H9 (cell line): ENCODE data around the gene PDZRN4. TPM values are rescaled to one million over a fixed set of nuclear protein-coding genes. Genes with fewer than 3 reads are reported as not detected.

ENCODE experiments used
- DNase-seq: peaks from one replicate; pipeline ENCODE4 v3.0.0-alpha.2; 2017
- H2AFZ ChIP-seq: one replicate; pipeline ENCODE4 v1.6.1; 2013; ENCODE audit warnings: mild to moderate bottlenecking, low read length, control low read depth, moderate library complexity
- H2AK5ac ChIP-seq: 2 replicates; pipeline ENCODE4 v1.6.1; 2013; ENCODE audit warnings: low read length, control low read depth, mixed read lengths; ENCODE audit not compliant: insufficient read length
- H2BK120ac ChIP-seq: one replicate; pipeline ENCODE4 v1.6.1; 2013; ENCODE audit warnings: low read depth, mild to moderate bottlenecking, low read length, control low read depth, inconsistent platforms; ENCODE audit not compliant: poor library complexity, severe bottlenecking
- H2BK12ac ChIP-seq: 2 replicates; pipeline ENCODE4 v1.6.1; 2013; ENCODE audit warnings: low read length, control low read depth, mixed read lengths, low read depth; ENCODE audit not compliant: insufficient read length
- H2BK15ac ChIP-seq: 2 replicates; pipeline ENCODE4 v1.6.1; 2013; ENCODE audit warnings: low read depth, low read length, control low read depth
- H2BK20ac ChIP-seq: one replicate; pipeline ENCODE4 v1.6.1; 2013; ENCODE audit warnings: low read depth, mild to moderate bottlenecking, low read length, control low read depth, inconsistent platforms; ENCODE audit not compliant: poor library complexity, severe bottlenecking
- H2BK5ac ChIP-seq: 2 replicates; pipeline ENCODE4 v1.6.1; 2013; ENCODE audit warnings: low read length, control low read depth, mixed read lengths; ENCODE audit not compliant: insufficient read length
- H3K14ac ChIP-seq: 2 replicates; pipeline ENCODE4 v1.6.1; 2013; ENCODE audit warnings: low read length, control low read depth; ENCODE audit not compliant: insufficient read depth
- H3K18ac ChIP-seq: 2 replicates; pipeline ENCODE4 v1.6.1; 2013; ENCODE audit warnings: low read depth, mild to moderate bottlenecking, mixed read lengths, low read length, control low read depth; ENCODE audit not compliant: insufficient read length
- H3K23ac ChIP-seq: 2 replicates; pipeline ENCODE4 v1.6.1; 2013; ENCODE audit warnings: low read length, control low read depth, mixed read lengths, low read depth; ENCODE audit not compliant: insufficient read length
- H3K23me2 ChIP-seq: 2 replicates; pipeline ENCODE4 v1.6.1; 2013; ENCODE audit warnings: low read depth, mild to moderate bottlenecking, mixed read lengths, low read length, control low read depth; ENCODE audit not compliant: insufficient read length, poor library complexity, severe bottlenecking
- H3K27ac ChIP-seq: 2 replicates; pipeline ENCODE4 v1.5.1; 2013; ENCODE audit warnings: low read length, control low read depth, mixed read lengths, low read depth; ENCODE audit not compliant: insufficient read length
- H3K27me3 ChIP-seq: 2 replicates; pipeline ENCODE4 v1.6.1; 2013; ENCODE audit warnings: low read length, control low read depth, inconsistent platforms; ENCODE audit not compliant: insufficient read depth
- H3K4ac ChIP-seq: 2 replicates; pipeline ENCODE4 v1.6.1; 2013; ENCODE audit warnings: low read depth, mild to moderate bottlenecking, control low read depth, inconsistent platforms, low read length, moderate library complexity
- H3K4me1 ChIP-seq: 2 replicates; pipeline ENCODE4 v1.6.1; 2013; ENCODE audit warnings: low read length, control low read depth, inconsistent platforms; ENCODE audit not compliant: insufficient read depth
- H3K4me2 ChIP-seq: 2 replicates; pipeline ENCODE4 v1.6.1; 2013; ENCODE audit warnings: low read length, control low read depth, mixed read lengths; ENCODE audit not compliant: insufficient read length, insufficient read depth
- H3K56ac ChIP-seq: 2 replicates; pipeline ENCODE4 v1.6.1; 2013; ENCODE audit warnings: low read depth, mild to moderate bottlenecking, mixed read lengths, low read length, control low read depth; ENCODE audit not compliant: insufficient read length
- H3K79me1 ChIP-seq: 2 replicates; pipeline ENCODE4 v1.6.1; 2013; ENCODE audit warnings: low read depth, mild to moderate bottlenecking, moderate library complexity, low read length, control low read depth, inconsistent platforms; ENCODE audit not compliant: insufficient read depth, poor library complexity, severe bottlenecking
- H3K79me2 ChIP-seq: 2 replicates; pipeline ENCODE4 v1.6.1; 2013; ENCODE audit warnings: low read length, control low read depth, inconsistent platforms; ENCODE audit not compliant: insufficient read depth
- H3K9ac ChIP-seq: 2 replicates; pipeline ENCODE4 v1.6.1; 2013; ENCODE audit warnings: low read length, control low read depth, mixed read lengths; ENCODE audit not compliant: insufficient read length; ENCODE audit errors: extremely low read depth
- H3K9me3 ChIP-seq: one replicate; pipeline ENCODE4 v1.6.1; 2013; ENCODE audit warnings: low read depth, low read length, inconsistent platforms; ENCODE audit not compliant: control insufficient read depth
- H3T11ph ChIP-seq: one replicate; pipeline ENCODE4 v1.6.1; 2013; ENCODE audit warnings: mild to moderate bottlenecking, low read length, control low read depth, inconsistent platforms
- H4K20me1 ChIP-seq: one replicate; pipeline ENCODE4 v1.6.1; 2013; ENCODE audit not compliant: control insufficient read depth, insufficient read length, insufficient read depth
- H4K5ac ChIP-seq: 2 replicates; pipeline ENCODE4 v1.6.1; 2013; ENCODE audit warnings: low read depth, mild to moderate bottlenecking, mixed read lengths, low read length, control low read depth; ENCODE audit not compliant: insufficient read length
- H4K8ac ChIP-seq: replicated peaks from 2 replicates; pipeline ENCODE4 v1.6.1; 2013; ENCODE audit warnings: low read length, control low read depth, mixed read lengths, low read depth; ENCODE audit not compliant: insufficient read length
- H4K91ac ChIP-seq: 2 replicates; pipeline ENCODE4 v1.6.1; 2013; ENCODE audit warnings: low read depth, mild to moderate bottlenecking, moderate library complexity, mixed read lengths, low read length, control low read depth; ENCODE audit not compliant: insufficient read length
- H3K27ac Mint-ChIP-seq, 3 experiments: 2 replicates in 2 of 3; 3 replicates in 1 of 3; pipeline ENCODE4 v1.8.0; 2020 to 2021; ENCODE audit warnings: mixed read lengths in 3 of 3, mild to moderate bottlenecking in 1 of 3, moderate library complexity in 1 of 3
- H3K27me3 Mint-ChIP-seq: 2 replicates; pipeline ENCODE4 v1.8.0; 2021; ENCODE audit warnings: low read depth, mild to moderate bottlenecking, moderate library complexity, mixed read lengths
- H3K36me3 Mint-ChIP-seq, 3 experiments: 2 replicates in 2 of 3; 3 replicates in 1 of 3; pipeline ENCODE4 v1.8.0; 2020 to 2021; ENCODE audit warnings: low read depth in 3 of 3, mixed read lengths in 3 of 3; ENCODE audit not compliant: insufficient read depth in 1 of 3
- H3K4me1 Mint-ChIP-seq, 2 experiments: 2 replicates each; pipeline ENCODE4 v1.8.0; 2020; ENCODE audit warnings: mixed read lengths in 2 of 2
- H3K4me3 Mint-ChIP-seq, 2 experiments: 2 replicates in 1 of 2; 3 replicates in 1 of 2; pipeline ENCODE4 v1.8.0; 2020 to 2021; ENCODE audit warnings: mild to moderate bottlenecking in 2 of 2, mixed read lengths in 2 of 2, moderate library complexity in 1 of 2
- H3K9me3 Mint-ChIP-seq, 2 experiments: 2 replicates in 1 of 2; 3 replicates in 1 of 2; pipeline ENCODE4 v1.8.0; 2020; ENCODE audit warnings: mild to moderate bottlenecking in 2 of 2, mixed read lengths in 2 of 2, moderate library complexity in 1 of 2
- CTCF ChIP-seq: fragments of 200-600 bp; sonication (generic); conservative IDR thresholded peaks from 3 replicates; pipeline ENCODE4 v1.8.0; 2021; ENCODE audit warnings: antibody characterized with exemption, mild to moderate bottlenecking
- WGBS: extraction: QIAGEN DNeasy Blood & Tissue Kit; methylation state at CpG from one replicate; pipeline ENCODE4 v1.1.7; 2013; ENCODE audit warnings: missing lambda C conversion rate, low lambda C conversion rate, mixed read lengths; ENCODE audit not compliant: insufficient read length; ENCODE audit errors: extremely low coverage; 5-methylcytosine and 5-hydroxymethylcytosine counted together
- total RNA-seq: library from RNA; stranded (reverse); gene quantifications from 2 replicates; pipeline ENCODE4 v1.2.1, GENCODE V29; 2021

Gene PDZRN4
- total RNA-seq, 1 experiment from 2014 or later: not detected

- Histone ChIP-seq H3K79me1 (no peaks in the 10 kb centered on the region), H3T11ph (no peak overlapping the region), H2BK20ac (no peak overlapping the region), H4K8ac (no peak overlapping the region), H2AK5ac (no peak overlapping the region), H3K18ac (no peak overlapping the region), H4K5ac (no peak overlapping the region), H3K27me3 (no peaks in the 10 kb centered on the region), H2BK15ac (no peak overlapping the region), H3K9me3 (no peaks in the 10 kb centered on the region), H4K91ac (no peak overlapping the region), H3K4ac (no peak overlapping the region), H2BK5ac (no peak overlapping the region), H3K56ac (no peak overlapping the region), H3K14ac (no peak overlapping the region), H2AFZ (no peak overlapping the region), H3K79me2 (no peaks in the 10 kb centered on the region), H2BK12ac (no peak overlapping the region), H3K27ac (no peak overlapping the region), H3K23me2 (no peaks in the 10 kb centered on the region), H4K20me1 (no peaks in the 10 kb centered on the region), H3K9ac (no peak overlapping the region), H3K4me2 (no peak overlapping the region), H3K23ac (no peak overlapping the region), H2BK120ac (no peak overlapping the region), H3K4me1 (no peaks in the 10 kb centered on the region)
- WGBS: no CpG with 5 or more reads among the region's 9 CpGs
- no peaks in the 10 kb centered on the region for H3K27me3 Mint-ChIP-seq
- no peaks in the 10 kb centered on the region for H3K36me3 Mint-ChIP-seq
- H3K4me3 Mint-ChIP-seq: no peak overlapping the region
- H3K9me3 Mint-ChIP-seq: no peaks in the 10 kb centered on the region
- no peak overlapping the region for H3K27ac Mint-ChIP-seq
- DNase-seq: no peak
- TF ChIP-seq CTCF: no peak
- H3K4me1 Mint-ChIP-seq: peaks cover 0 to 6% of the 10 kb centered on the region in 2 experiments; a peak in 1 of 4 replicates
These were observed 364.5 kb downstream of the PDZRN4 start for GRCh38 chr12:41552588-41552987.
